NCI-H345 treated with DMSO at 0.1 percent for 48 hours (cell line): Measurements from ENCODE around the gene DNAJB5.

Source experiments
- DNase-seq: peaks from one replicate; lab custom pipeline; 2025; ENCODE audit not compliant: unreplicated experiment; lab: John Stamatoyannopoulos, UW

The DNAJB5 gene

DNA sequence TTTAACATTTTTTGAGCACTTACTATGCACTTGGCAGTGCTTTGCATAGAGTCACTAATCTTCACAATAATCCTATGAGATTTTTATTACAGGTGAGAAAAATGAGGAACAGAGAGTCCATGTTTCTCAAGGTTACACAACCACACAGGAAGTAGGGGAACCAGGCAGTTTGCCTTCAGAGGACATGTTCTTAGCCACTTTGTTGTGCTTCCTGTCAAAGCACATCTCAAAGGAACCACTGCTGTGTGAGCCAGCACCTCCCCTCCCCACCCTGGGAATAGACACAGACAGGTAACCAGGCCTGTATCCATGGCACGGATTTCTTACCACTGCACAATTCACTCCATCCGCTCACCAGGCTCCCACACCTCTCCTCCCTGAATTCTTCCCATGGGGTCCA is 6.3 kb upstream of the DNAJB5 start:
- no peak for DNase-seq

DNA sequence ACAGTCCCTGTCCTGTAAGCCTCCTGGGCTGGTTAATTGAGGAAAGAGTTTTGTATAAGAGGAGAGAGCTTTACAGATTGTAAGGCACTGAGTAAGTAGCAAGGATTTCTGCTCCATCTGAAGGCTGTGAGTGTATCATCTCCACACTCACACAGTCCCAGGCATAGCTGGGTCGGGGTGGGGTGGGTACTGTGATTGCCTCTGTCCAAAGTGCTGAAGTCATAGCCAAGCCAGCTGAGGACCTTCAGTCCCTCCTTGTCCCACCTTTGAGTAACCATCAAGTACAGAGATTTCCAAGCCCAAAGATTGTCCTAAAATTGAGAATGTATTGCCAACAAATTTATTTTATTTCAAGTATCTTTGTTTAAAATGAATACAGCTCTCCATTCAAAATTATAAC is 5.5 kb upstream of the DNAJB5 start:
- DNase-seq = no peak

DNA sequence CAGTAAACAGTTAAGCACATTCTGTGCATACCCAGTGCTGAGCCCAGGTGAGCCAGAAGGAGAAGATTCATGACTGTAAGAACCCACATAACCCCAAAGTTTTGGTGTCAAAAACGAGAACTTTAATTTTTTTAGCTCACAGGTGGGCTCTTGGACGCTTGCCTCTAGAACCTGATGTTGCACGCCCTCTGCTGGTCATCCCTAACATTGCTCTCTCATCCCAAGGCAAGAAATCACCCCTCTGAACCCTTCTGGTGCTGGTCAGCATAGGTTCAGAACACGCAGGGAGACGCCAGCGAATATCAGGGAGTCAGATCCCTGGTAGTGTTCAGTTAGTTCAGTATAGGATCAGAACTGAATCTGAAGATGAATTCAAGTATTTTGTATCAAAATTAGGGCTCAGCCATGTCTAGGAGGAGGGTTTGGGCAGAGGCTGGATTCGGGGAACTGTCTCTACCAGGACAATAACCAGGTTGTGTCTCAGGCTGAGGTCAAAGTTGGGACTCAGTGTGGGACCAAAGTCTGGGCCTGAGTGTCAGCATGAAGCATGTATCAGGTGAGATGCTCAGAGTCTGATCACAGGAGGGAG is 4.1 kb upstream of the DNAJB5 start:
- DNase-seq = peak; percentile 38

DNA sequence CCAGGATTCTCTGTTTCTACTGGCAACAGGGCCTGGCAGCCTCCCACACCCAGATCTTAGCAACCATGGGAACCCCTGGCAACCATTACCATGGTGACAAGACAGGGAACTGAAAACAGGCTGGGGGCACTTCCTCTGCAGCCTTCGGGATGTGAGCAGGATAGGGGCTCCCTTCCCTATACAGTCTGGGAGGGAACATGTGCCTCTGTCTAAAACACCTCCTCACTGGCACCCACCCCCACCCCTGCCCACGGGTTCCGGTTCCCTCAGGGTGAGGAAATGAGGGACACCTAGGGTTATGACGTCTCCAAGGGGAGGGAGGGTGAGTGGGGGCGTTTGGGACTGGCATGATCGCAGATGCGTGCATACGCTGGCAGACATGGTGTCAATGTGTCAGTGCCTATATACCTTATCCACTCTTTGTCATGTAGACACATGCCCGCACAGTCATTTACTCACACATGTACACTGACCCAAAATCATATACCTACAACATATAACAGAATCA is 3.0 kb upstream of the DNAJB5 start:
- peak; percentile 22 for DNase-seq

DNA sequence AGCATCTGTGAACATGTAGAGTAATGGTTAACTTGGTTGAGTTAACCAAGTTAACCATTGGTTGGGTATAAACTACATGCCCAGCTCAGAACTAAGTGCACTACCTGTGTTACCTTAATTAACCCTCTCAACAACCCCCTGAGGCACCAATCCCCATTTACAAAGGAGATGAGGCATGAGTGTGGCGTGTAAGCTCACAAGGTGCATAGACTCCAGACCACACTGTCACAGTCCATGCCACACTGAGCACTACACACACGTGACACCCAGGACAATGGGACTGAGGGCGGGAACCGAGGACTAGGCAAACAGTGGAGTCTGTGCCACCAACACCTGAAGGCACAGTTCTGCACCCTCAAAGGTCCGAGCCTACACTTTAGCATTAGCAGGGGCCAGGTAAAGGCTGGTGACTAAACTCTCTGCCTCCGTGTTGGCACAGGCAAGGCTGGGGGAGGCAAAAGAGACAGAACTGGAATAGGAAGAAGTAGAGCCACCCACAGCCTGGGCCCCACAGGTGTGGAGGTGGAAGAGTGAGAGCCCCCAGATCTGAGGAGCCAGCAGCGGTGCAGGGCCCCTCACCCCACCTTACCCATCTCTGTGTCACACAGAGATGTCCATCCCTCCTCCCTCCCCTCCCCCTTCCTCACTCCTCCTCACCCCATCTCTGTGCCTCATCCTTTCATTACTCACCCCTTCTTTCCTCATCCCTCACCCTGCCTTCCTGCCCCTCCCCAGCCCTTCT is 2.2 kb upstream of the DNAJB5 start:
- peak; percentile 45 for DNase-seq

DNA sequence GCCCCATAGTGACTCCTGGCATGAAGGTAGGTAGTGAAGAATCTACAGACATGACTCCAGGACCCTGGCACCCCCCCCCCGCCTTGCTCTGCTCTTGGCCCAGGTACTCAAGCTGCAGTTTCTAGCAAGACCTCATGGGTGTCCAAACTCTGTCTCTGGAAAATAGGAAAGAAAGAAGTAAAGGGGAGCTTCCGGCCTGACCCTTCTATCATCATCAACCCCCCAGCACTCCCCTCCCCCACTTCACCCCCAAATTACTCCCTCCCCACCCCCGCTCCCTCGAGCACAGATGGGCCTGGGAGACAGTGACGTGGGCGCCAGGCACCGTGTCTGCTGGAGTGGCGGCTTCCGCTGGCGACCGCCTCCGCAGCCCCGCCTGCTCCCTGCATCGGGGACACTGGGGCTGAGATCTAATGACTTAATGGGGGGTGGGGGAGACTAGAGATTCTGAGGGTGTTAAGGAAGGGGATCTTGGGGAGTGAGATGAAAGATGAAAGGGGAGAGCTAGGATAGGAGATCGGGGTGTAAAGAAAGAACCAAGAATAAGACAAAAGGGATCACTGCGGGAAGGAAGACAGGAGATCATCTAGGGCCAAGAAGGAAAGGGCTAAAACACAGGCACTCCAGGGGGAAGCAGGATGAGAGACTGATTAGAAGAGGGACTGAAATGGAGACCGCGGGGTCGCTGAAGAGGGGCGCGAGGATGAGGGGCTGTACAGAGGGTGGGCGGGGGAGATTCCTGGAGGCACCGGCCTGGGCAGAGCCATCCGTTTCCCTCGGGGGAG is 1.1 kb upstream of the DNAJB5 start:
- no peak for DNase-seq

DNA sequence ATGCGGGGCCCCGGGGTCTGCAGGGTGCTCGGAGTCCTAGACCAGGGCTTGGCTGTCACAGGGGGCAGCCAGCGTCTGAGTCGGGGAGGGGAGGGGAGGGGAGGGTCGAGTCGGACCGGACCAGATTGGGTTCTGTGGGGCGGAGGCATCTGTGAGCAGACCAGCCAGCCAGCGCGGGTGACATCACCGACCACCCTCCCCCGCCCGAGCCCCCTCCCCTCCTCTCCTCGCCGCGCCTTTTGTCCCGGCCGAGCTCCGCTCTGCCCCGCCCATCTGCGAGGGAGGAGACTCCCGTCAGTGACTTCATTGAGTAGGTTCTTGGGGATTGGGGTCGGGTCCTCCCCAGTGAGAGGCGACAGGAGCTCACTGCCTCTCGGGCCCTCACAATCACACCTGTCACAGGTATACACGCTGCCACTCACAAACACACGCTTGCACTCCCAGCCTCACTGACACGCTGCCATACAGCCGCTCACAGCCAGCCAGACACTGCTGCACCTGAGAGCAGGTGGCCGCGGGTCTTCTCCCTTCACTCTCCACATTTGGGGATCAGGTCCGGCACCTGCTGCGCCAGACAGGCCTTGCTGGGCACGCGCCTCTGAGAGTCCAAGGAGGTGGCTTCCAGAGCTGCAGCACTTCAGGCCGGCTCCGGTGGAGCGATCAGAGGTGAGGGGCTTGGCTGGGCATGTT is 546 bp downstream of the DNAJB5 start:
- peak; percentile 26 for DNase-seq

DNA sequence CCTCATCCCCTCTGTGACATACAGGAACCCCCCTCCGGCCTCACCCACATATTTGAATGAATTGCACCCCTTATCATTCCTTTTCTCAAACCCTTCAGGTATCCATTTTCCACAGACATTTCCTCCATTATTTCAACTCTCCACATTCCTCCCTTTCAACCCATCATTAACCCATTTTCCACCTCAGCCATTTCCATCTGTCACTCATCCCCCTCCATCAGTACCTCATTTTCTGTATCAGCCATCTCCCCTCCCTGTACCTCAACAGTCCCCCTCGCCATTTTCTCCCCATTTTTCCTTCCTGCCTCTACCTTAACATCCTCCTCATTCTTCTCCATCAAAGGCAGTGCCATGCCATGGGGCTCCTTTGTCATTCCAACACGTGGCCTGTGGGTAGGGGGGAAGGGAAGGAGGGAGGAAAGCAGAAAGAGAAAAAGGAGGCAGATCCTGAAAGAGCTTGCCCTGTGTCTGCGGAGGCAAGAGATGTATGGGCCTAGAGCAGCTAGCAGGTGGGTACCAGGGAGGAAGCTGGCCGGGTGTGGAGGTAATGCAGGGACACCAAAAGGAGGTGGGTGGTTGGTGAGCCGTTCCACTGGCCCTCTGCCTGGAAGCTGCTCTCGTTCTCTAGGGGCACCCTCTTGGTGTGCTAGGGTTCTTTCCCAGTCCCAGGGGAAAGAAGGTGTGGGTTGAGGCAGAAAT is 1.5 kb downstream of the DNAJB5 start:
- no peak for DNase-seq

DNA sequence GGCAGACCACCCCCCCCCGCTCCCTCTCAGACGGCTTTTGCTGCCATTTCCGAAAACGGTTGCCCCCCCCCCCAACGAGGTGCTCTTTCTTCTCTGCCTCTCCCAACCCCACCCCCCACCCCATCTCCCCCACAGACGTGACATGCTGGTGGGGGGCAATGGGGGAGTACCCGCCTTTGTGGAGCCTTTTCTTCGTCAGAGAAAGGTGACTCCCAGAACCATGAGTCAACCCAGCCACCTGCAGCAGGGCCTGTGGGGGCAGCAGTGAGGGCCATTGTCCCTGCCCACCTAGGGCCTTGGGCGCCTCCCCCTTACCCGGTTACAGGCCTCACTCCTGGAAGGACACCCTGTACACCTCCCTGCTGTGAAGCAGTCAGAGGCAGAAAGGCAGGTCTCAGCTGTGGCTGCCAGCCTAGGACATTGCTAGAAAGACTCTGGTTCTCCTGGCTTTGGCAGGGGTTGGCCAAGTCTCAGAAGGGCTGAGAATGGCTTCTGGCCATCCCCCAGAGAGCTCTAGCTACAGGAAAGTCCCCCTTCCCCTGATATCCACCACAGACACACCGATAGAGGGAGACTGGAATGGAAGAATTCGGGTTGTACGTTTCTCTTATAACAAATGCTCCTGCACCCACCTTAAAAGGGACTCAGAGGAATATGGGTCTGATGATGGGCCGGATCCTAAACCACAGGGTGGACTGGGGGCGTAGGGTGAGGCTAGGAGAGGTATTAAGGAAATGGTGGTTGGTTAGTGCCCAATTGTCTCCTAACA is 2.2 kb downstream of the DNAJB5 start:
- DNase-seq = no peak

DNA sequence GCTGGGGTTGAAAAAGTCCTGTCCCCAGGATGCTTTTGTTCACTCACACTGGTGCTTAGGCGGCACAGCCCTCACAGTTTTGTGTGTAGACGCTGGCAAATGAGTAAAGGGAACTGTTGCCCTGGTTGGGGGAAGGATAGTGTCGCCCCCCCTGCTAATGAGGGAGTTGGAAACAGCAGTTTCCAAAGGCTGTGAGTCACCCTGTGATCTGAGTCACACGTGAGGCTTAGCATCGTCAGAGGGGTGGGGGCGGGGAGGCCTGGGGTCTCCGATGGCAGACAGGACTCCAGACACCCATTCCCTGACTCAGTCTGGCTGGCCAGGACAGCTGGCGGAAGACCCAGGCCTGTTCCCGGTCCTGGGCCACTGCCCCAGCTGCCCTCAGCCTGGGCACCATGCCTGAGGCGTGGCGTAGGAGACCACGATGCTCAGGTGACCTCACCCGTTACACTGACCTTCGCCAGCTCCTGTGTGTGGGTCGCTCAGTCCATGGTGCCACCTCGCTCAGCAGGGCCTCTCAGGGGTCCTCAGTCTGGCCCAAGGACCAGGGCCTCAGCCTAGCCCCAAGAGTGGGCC is 2.9 kb downstream of the DNAJB5 start:
- no peak for DNase-seq

DNA sequence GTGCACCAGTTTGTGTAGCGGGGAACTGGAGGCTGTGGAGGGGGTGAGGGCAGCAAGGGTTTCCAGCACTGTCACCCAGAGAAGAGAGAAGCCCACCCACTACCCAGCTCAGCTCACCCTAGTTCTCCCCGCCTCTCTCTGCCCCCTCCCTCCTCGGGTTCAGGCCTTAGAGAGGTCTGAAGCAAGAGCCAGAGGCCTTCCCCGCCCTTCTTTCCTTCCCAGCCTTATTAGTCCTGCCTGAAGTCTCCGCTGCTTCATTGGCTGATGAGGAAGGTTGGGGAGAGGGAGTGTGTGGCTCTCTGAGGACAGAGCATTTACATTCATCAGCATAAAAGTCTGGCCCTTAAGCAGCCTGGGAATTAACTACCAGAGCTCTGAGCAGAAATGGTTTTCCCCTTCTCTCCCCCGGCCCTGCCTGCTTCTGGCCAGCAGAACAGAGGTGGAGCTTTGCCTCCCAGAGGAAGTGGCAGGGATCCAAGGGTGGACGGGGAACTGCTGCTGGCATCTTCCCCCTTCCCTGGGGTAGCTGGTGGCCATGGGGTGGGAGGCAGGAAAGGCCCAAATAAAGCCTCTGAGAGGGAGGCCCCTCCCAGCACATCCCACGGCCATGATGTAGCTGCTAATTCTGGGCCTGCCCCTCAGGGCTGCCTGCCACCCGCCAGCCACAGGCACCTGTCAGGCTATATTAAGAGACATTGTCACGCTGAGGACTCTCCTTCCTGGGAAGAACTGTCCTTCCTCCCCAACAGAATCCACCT is 4.1 kb downstream of the DNAJB5 start:
- DNase-seq = no peak

DNA sequence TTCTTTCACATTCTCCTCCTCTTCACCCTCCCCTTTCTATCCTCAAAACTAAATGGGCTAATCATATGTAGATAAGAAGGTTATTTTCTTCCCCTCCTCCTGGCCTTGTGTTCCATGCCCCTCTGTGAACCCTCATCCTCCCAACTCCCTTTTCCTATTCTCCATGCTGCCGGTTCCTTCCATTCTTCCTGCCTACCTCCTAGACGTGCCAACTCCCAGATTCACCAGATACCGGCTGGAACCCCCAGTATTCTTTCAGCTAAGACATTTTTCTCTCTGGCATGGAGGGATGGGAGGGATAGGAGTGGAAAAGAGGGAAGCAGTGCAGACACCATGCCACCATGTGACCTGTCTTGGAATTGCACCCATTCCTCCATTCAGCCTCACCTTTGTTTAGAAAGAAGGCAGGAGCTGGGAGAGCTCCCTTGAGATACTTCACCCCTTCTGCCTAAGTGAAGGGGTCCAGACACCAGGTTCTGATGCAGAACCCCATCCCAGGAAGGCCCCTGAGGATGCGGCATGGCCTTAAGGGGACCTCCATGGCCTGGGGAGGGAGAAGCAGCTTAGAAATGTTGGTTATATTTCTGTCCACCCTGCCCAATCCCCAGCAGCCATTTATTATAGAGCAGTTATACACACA is 4.8 kb downstream of the DNAJB5 start:
- DNase-seq = peak; percentile 23

DNA sequence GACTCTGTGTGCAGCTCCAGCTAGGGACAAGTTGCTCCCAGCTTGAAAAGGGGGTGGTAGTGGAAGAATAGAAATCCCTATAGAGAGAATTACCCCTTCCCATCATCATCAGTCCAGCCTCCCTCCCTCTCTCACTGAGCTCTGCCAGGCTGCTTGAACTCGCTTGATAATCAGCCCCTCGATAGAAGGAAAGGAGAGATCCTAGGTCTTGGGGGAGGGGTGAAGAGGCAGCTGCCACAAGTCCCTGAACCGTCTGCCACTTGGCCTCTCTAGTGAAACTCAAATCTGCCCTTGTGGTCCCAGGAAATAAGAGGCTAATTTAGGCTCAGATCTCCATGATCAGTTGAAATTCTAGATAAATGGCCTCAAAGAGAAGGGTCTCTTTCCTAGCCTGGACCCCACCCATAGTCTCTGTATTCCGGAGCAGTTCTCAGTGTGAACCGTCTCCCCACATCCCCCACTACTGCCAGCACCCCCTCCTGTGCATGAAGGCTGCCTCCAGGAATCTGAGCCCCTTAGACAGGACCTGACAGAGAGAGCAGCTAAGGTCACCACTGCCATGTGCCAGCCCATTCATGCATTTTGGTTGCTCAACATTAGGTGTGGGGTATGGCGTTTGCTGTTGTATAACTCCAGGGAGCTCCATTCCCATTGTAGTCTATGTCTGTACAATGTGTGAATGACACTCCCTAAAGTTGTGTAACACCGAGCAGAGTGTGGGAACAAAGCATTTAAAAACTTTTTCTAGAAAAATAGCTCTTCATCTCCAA is 5.5 kb downstream of the DNAJB5 start:
- no peak for DNase-seq

DNA sequence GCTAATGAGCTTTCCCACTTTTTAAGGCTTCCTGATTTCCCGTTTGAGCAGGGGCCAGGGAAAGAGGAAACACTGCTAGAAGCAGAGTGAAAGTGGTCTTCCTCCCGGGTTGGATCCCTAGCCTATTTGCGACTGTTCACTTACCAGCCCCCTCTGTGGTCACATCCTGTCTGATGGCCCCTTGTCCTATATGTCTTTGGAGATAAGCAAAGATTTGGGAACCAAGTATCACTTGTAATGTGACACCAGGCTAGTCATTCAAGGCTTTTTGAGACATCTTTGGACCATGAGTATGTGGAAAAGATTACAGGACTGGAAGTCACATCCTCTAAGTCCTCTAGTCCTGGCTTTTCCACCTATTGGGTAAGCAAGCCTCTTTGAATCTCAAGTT is 6.1 kb downstream of the DNAJB5 start:
- DNase-seq = no peak

DNA sequence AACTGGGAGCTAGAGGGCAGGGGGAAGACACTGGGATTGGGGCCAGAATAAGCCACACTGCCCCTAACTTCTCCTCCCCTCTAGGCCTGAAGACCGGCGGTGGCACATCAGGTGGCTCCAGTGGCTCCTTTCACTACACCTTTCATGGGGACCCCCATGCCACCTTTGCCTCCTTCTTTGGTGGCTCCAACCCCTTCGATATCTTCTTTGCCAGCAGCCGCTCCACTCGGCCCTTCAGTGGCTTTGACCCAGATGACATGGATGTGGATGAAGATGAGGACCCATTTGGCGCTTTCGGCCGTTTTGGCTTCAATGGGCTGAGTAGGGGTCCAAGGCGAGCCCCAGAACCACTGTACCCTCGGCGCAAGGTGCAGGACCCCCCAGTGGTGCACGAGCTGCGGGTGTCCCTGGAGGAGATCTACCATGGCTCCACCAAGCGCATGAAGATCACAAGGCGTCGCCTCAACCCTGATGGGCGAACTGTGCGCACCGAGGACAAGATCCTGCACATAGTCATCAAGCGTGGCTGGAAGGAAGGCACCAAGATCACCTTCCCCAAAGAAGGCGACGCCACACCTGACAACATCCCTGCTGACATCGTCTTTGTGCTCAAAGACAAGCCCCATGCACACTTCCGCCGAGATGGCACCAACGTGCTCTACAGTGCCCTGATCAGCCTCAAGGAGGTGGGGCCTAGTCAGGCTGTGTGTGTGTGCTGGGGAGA is 6.8 kb downstream of the DNAJB5 start:
- no peak for DNase-seq

DNA sequence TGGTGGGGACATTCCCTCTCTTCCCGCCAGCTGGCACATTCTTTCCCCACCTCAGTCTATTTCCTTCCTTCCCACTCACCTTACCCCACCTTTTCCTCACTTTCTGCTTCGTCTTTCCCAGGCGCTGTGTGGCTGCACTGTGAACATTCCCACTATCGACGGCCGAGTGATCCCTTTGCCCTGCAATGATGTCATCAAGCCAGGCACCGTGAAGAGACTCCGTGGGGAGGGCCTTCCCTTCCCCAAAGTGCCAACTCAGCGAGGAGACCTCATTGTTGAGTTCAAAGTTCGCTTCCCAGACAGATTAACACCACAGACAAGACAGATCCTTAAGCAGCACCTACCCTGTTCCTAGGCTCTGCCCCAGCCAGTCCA is 7.3 kb downstream of the DNAJB5 start:
- DNase-seq = no peak

DNA sequence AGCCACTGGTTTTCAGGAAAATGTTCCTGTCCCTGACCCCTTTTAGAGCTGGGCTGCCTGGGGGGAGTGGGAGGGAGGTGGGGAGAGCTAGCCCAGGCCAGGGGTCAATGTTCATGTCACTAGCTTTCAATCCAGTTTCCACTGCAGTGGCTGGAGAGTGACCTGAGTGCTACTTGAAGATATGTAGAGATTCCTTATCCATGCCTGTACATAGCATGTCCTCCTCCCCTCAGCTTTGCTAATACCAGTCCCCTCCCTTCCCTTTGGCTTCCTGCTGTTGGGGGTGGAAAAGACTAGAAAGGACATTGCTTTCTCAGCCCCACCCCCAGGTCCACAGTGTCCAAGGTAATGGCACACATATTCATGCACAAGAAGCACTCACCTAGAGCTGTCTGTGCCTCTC is 7.8 kb downstream of the DNAJB5 start:
- DNase-seq = no peak
